Stimulated activated CD4-positive, alpha-beta T cell treated with anti-CD3 and anti-CD28 coated beads, TNF-alpha, amount 100 ng/mL, for 4 hours (primary cell): ENCODE results near the gene NT5M.

Source experiments
- DNase-seq, 3 experiments: peaks; one replicate each; pipeline ENCODE4 v3.0.0-alpha.2; 2020; ENCODE audit warnings: low read depth in 3 of 3

NT5M gene

DNA sequence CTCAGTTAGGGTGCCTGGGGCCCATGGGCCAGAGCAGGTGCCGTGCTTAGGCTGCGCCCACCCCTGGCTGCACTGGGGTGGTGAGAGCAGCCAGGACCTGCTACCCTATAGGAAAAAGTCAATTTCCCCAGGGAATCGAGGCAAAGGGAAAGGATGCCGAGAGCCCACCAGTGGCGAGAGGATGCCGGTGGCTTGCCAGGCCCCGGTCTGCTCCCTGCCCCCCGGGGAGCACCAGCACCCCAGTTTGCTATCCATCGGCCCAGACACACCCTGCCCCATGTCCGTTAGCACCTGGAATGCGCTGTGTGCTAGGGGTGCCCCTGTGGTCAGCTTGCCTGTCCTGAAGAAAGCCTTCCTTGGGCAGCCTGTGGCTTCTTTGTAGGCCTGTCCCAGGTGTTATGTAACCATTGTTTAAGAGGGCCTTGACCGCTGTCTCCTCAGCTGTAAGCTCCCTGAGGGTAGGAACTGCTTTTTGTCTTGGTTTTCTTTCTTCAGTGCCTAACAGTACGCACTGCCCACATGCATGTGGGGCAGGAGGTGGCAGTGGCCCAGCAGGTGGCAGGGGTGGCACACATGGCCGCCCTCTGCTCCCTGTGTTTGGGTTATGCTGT is 40.8 kb downstream of the NT5M start:
- DNase-seq, result no peak

DNA sequence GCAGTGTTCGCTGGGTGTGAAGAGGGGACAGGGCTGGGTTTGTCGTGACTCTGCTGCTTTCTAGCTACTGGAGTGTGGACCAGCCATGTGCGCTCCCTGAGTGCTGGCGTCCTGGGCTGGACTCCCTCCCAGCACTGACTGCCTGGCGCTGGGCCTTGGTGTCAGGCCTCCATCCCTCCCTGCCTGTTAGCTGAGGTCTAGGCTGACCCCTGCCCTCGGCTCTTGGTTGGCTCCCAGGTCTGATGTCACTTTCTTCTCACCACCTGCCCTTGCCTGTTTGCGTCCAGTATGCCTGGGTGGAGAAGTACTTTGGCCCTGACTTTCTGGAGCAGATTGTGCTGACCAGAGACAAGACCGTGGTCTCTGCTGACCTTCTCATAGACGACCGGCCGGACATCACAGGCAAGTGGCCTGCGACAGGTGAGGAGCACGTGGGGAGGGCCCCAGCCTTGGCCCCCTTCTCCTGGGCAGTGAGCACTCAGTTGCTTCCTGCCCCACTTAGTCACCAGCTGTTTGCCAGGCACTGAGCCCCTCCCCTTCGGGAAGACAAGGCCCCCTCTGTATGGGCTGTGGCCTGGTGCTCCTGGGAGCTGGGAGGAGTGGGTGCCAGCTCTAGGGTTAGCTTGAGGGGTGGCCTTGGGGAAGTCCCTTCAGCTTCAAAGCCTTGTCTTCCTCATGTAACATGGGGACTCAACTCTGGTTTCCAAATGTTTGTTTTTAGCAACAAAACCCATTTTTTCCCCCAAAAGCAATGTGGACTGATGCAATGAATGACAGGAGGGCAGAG is 41.5 kb downstream of the NT5M start:
- DNase-seq, result no peak

DNA sequence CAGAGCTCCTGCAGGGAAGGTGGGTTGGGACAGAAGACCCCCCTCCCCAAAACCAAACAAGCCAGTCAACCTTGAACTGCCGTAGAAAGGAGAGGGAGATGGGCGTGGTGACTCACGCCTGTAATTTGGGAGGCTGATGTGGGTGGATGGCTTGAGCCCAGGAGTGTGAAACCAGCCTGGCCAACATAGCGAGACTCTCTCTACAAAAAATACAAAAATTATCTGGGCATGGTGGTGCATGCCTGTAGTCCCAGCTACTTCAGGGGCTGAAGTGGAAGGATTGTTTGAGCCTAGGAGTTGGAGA is 42.1 kb downstream of the NT5M start:
- DNase-seq, result no peak

DNA sequence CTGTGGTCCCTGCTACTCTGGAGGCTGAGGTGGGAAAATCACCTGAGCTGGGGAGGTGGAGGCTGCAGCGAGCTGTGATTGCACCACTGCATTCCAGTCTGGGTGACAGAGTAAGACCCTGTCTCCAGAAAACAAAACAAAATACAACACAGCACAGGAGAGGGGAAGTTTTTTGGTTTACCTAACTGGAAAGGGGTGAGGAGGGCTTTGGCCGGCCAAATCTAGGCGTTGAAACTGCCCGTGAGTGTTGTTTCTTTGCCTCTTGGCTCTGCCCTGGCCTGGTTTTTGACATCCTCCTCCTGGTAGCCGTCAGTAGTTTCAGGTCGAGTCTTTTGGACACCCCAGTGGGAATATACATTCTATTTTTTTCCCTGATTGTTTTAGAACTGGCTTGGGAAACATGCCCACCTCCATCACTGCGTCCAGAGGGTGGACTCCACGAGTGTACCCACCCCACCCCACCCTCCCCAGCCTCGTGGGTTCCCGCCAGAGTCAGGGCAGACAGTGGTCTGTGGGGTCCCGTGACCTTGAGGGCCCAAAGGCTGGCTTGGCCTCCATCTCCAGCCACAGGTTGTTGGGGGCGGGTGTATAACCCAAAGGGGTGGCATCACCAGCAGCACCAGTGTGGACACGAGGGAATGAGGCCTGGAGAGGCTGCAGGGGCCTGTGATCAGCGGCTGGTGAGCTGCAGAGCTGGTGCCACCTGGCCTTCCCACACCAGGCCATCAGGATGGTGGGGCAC is 42.7 kb downstream of the NT5M start:
- no peak for DNase-seq

DNA sequence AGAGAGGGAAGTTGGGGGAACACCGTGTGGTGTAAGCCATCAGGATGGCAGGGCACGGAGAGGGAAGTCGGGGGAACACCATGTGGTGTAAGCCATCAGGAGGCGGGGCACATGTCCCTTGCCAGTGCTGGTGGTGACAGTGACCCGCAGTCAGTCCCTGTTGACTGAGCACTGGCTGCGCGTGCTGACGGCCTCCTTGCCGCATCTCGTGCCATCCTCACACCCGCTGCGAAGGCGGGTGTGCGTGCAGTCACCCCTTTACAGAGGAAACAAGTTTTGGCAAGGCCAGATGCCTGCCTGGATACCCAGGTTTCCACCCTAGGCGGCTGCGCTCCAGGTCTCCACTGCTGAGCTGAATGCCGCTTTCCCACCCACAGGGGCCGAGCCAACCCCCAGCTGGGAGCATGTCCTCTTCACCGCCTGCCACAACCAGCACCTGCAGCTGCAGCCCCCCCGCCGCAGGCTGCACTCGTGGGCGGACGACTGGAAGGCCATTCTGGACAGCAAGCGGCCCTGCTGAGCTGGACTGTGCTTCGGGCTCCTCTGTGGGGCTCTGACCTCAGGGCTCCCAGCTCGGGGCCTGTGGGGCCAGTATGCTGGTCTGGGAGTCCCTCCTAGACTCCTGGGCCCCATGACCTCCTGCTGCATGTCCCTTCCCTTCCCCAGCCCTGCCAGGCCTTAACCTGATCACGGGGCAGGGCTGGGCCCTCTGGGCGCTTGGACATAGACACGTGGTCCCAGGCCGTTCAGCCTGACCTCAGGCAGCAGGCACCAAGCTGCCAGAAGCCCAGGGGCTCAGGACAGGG is 43.5 kb downstream of the NT5M start:
- DNase-seq, result no peak

DNA sequence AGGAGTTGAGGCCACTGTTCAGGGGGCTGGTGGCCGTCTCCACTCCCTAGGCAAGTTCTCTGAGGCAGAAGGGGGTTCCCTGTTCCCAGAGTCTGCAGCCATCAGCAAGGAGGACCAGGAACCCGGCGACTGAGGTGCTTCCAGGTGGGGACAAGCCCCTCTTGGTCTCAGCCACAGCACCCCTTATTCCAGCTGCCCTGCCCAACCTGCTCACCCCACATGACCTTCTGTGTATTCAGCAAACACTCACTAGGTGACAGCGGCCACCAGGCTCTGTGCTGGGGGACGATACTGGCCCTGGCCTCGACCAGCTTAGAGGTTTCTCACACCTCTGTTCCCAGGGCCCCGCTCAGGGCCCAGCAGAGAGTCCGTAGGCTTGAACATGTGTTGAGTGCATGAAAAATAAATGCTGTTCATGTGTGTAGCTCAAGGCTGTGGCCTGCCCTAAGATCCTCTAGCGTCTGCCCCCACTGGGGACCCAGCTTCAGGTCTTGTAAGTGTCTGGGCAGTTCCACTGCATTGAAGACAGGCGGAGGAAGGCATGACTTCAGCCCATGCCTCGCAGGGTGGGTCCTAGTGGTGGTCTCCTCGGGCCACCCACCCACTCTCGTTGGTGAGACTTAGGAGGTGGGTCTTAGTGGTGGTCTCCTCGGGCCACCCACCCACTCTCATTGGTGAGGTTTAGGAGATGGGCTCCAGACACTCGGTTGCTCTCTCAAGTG is 44.2 kb downstream of the NT5M start:
- no peak for DNase-seq

DNA sequence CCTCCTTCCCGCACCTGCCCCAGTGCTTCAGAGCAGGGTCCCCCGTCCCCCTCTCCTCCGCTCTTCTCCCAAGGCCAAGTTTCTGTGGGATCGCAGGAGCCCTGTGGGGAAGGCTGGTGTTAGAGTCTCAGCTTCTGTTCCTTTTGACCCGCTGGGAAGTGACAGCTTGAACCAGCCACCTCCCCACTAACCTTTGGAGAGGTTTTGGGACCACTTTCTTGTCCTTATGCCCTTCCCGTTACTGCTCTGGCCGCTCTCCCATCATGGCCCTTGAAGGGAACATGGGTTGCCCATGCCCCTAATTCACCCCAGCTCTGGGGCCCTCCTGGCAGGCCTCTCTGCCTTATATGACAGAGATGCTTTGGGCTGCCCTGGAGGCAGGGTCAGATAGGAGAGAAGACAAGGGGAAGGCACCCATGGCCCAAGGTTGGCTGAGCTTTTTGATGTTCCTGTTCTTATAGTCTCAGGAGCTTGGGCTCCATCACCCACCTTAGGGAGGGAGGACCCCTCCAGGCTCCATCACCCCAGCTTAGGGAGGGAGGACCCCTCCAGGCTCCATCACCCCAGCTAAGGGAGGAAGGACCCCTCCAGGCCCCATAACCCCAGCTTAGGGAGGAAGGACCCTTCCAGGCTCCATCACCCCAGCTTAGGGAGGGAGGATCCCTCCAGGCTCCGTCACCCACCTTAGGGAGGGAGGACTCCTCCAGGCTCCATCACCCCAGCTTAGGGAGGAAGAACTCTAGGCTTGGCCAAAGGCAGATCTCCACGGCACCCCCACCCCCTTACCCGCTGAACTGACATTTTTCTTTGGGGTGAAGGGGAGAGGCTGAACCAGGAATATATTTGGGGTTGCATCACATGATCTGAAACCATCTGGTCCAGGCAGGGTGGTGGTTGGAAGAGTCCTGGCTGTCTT is 45.0 kb downstream of the NT5M start:
- no peak for DNase-seq

DNA sequence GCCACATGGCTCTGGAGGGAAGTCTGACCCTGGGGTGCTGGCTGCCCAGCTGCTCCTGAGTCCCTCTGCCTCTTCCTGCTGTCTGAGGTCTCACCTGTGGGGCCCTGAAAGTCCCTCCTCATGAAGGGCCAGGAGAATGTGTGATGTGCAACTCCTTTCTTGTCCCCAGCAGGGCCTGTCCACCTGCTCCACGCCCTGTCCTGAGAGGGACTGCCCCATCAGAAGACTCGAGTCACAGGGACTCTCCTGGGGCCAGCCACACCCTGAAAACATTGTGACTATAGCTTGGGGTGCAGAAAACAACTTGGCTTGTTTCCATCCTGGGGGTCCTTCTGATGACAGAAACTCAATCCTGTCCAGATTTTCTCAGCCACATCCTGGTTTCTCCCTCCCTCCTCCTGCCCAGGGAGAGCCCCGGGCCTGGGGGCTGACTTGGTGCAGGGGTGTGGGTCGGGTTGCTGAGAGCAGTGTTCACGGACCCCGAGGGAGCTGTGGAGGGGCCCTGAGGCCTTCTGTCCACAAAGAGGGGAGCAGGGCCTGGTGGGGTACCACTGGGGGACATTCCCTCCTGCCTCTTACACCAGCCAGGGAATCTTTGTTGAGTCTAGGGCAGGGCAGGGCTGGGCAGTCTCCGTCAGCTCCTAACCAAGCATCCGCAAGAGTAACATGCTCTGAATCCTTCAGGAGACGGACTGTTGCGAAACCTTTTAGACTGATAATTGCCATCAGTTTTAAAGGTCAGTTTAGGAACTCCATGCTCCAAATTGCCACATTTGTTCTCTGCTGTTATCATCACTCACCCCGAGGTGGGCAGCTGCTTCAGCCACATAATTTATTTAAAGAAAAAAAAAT is 45.9 kb downstream of the NT5M start:
- DNase-seq, result no peak

DNA sequence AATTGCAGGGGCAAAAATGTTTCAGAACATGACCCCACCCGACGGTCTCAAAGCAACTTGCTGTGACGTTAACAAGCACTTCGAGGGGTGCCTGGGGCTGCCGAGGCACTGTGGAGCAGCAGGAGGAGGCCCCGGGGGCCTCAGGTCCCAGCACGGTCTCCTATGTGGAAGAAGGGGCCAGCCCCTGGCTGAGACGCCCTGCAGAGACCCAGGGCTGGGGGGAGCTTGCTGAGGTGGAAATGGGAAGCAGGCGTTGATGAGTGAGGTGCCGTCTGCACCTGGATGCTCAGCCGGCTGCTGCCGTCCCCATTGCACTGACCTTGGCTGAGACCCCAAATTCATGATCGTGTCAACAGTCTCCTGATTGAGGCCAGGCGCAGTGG is 46.5 kb downstream of the NT5M start:
- no peak for DNase-seq

DNA sequence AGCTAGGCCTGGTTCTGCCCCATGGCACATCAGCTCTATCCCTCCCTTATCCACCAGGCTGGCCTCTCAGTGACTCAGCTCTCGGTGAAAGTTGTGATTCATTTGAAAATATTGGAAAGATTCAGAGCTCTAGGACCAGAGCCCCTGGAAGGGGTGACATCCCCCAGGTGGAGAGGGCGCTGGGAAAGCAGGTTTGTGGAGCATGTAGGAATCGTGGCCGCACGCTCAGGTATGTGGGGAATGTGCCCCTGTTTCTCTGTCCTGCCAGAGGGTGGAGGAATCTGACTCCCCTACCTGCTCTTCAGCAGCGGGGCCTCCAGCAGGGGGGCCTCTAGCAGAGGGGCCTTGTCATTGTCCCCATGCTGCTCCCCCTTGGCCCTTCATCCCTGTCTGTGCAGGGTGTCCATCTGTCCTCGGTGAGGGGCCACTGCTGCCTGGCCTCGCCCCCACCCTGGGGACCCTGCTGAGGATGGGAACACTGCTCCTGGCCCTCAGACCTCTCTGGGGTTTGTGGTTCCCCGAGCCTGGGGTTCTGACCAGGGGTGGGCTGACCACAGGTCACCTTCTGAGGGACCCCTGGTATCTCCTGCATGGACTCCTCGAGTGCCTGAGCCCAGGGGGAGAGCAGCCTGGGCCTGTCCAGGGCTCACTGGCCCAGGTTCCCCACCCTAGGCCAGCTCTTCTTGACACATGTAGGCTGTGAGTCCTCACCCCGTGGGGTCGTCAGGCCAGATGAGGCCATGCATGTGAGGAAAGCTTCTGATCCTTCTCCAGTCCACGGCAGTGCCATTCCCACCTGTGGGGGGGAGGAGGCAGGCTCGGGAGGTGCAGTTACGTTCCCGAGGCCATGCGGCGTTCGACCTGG is 47.5 kb downstream of the NT5M start:
- DNase-seq, result no peak

DNA sequence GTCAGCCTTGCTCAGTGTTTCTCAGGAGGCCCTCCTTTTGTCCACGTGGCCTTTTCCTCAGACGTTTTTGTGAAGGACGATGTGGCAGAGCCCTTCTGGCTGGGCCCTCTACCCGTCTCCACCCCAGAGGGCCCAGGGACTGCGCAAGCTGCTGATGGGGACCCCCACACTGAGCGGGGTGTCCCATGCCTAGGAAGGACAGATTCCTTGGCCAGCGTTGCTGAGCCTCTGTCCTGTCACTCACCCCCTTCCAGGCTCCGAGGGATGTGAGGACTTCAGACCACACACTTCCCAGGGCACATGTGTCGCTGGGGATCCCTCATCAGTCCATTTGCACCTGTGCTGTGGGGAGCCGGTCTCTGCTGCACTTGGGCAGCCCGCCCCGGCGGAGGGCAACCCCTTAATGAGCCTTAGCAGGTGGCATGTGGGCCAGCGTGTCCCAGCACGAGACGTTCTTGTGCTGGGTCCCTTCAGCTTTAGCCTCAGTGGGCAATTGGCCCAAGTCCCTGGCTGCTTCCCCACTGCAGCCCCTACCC is 48.3 kb downstream of the NT5M start:
- DNase-seq, result no peak

DNA sequence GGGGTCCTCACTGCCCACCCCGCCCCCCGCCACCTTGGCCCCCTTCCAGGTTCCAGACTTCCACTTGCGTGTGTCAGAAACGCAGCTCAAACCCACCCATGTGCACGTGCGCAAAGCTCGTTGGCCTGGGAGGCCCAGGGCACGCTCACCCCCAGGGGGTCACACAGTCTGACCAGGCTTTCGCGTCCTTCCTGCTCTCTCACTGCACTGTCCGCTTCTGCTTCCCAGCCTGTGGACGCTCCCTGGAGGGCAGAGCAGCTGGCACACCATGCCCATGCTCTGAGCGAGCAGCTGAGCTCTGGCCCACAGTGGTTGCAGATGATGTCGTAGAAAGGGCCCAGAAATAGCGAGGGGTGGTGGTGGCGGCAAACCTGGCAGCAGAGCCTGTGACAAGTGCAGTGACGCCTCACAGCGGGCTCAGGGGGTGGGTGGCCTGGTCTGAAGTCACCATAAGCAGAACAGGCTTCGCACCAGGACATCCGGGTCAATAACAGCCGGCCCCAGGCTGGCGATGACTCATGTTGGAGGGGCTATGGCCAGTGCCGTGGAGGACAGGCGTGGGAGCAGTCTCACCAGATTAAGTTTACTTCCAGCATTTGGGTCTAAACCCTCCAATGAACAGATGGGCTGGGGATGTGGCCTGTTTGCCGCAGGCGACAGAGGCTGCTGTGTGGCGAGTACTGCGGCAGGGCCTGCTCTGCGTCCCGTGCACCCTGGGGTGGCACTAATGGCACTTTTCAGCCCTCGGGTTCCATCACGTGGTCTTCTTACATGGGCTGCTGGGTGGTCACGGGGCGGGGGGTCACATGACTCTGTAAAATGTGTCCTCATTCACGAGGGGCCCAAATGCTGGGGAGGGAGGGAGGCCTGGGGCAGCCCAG is 49.0 kb downstream of the NT5M start:
- DNase-seq, result no peak

DNA sequence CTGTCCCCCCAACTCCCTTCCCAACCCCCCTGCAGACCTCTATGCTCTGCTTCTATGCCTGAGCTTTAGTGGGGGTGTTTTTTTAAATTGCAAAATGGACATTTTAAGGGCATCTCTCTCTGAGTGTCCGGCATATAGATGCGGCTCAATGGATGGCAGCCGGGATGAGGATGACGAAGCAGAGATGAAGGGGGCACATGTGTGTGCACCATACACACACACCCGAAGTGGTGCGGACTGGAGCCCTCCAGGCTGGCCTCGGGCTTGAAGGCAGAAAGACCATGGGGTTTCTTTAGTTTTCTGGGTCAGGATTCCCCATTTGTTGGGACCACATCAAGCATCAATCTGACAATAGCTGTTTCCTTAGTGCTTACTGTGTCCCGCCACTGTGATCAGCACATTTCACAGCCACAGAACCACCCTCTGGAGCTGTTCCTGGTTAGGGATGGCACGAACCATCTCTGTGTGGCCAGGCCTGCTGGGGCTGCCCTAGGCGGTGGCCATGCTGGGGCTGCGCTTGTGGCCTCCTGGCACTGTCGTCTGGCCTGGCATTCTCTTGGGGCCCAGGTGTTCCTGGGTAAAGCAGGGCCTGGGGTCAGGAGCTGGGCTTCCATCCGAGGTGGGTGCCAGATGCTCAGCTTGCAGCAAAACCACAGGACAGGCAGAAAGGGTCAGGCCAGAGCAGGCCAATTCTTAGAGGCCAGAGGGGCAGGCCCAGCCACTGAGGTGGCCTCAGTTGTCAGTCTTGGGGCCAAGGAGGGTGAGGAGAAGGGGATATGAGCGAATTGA is 49.9 kb downstream of the NT5M start:
- no peak for DNase-seq

DNA sequence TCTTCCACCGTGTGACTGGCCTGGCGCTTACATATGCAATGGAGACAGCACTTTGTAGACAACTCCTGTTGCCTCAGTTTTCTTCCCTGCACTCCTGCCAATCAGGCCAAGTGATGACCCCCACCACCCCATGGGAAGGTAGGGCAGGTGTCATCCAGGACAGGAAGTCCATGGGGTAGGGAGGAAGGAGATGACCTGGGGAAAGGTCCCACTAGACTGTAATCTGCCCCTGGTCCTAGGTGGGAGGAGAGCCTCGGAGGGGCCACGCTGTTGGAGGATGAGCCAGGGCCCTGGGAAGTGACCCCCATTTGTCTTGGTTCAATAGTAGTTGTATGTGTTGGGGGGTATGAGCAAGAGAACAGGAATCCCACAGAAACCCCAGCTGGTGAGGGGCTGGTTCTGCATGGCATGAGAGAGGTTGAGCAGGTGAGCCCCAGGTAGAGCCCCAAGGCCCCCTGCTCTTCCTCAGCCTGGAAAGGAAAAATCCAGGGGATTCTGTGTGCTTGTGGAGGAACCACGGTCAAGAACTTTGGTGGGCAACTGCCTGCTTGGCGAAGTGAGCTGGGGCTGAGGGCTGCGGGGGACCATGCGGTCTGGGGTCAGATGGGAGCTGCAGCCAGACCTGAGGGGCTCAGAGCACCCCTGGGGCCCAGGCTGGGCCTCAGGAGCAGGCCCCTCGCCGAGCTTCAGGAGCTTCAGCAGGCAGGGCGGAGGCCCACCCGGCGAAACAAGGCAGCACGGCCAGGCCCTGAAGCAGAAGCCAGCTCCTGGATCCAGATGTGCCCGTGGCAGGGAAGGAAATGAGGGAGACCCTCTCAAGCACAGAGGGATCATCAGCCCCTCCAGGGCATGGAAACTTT is 50.7 kb downstream of the NT5M start:
- no peak for DNase-seq

DNA sequence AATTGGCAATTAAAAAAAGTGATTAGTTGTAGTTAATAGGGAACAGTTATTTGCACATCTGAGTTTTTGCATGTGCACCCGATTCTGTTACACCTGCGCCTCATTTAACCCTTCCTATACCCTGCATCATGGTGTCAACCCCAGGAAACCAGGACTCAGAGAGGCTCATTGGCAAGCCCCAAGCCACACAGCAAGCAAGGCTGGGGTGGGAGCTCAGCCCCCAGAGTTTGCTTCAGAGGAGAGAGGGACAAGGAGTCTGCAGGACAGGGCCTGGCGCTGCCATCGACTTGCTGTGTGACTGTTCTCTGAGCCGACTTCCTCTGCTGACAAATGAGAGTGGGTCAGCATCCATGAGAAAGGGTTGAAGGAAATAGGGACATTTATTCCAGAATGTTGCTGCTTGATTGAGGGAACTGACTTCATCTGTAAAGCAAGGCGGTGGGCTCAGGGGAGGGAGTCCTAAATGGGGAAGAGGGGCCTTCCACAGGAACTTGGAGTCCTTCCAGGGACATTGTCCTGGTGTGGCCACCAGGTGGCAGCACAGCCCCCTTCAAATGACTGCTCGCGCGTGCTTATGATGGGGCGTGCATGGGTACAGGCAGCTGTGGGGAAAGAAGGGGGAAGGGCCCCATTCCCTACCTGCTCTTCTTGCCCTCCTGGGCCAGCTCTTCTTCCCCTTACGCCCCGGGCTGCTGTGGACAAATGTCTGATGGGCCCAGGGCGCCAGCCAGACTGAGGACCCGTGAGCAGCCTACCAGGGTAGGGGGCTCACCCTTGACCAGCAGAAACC is 51.6 kb downstream of the NT5M start:
- DNase-seq, result peak; percentile 52 to 61 (median 58)
